Hepatocyte (in vitro differentiated cells): ENCODE data around the gene APOL5.

Experiments used
- CTCF ChIP-seq: fragments of 200-600 bp; sonication (generic); IDR thresholded peaks from 2 replicates; pipeline ENCODE4 v1.5.1; 2016; ENCODE audit warnings: antibody characterized with exemption, mild to moderate bottlenecking; ENCODE audit not compliant: poor library complexity
- EZH2 ChIP-seq: fragments of 200-600 bp; sonication (generic); IDR thresholded peaks from 2 replicates; pipeline ENCODE4 v1.6.1; 2016; ENCODE audit warnings: antibody characterized with exemption, mild to moderate bottlenecking, borderline replicate concordance
- EZH2phosphoT487 ChIP-seq: fragments of 200-600 bp; sonication (generic); IDR thresholded peaks from one replicate; pipeline ENCODE4 v1.6.1; 2018; ENCODE audit warnings: antibody characterized with exemption, mild to moderate bottlenecking, low read depth, moderate library complexity; ENCODE audit not compliant: unreplicated experiment, severe bottlenecking

GRCh38 chr22:35769974-35770373 lies 52.3 kb downstream of the APOL5 start:
- TF ChIP-seq CTCF (no peak), EZH2phosphoT487 (no peak), EZH2 (no peak)
